H1 (cell line): ENCODE measurements around the gene JPH2. TPM values are rescaled to one million over a fixed set of nuclear protein-coding genes. Genes with fewer than 3 reads are reported as not detected.

Experiments used
- CTCF ChIA-PET: fragments of 300-600 bp; sonication (Branson Sonifier 250); formaldehyde crosslinking; loops from one replicate; lab custom pipeline; 2021; ENCODE audit not compliant: partially characterized antibody; lab: Charles Lee
- POLR2A ChIA-PET: fragments of 300-600 bp; sonication (Branson Sonifier 250); formaldehyde crosslinking; loops from one replicate; lab custom pipeline; 2021; ENCODE audit warnings: inconsistent platforms; ENCODE audit not compliant: partially characterized antibody; lab: Charles Lee
- DNase-seq, 2 experiments: peaks; one replicate each; pipeline versions ENCODE4 v3.0.0 to v3.0.0-alpha.2; 2010 to 2022; ENCODE audit warnings: low spot score in 2 of 2, low read depth in 1 of 2, mixed read lengths in 1 of 2
- FAIRE-seq: peaks from 2 replicates; lab custom pipeline; 2011; peaks lifted over from hg19 to GRCh38; lab: Jason Lieb, UNC
- H2AFZ ChIP-seq: 2 replicates; pipeline ENCODE4 v1.8.1; 2012; ENCODE audit warnings: low read length, inconsistent platforms
- H2AK5ac ChIP-seq: 2 replicates; pipeline ENCODE4 v1.6.1; 2013; ENCODE audit warnings: low read depth, low read length
- H2BK120ac ChIP-seq: replicated peaks from 2 replicates; pipeline ENCODE3; 2013; ENCODE audit warnings: low read depth, low read length, inconsistent platforms
- H2BK12ac ChIP-seq: 2 replicates; pipeline ENCODE4 v1.6.1; 2013; ENCODE audit warnings: low read depth, low read length
- H2BK15ac ChIP-seq: 2 replicates; pipeline ENCODE4 v1.6.1; 2013; ENCODE audit warnings: low read length
- H2BK20ac ChIP-seq: 2 replicates; pipeline ENCODE4 v1.6.1; 2013; ENCODE audit warnings: low read length
- H2BK5ac ChIP-seq: 2 replicates; pipeline ENCODE4 v1.6.1; 2013; ENCODE audit warnings: low read depth, low read length
- H3K14ac ChIP-seq: 2 replicates; pipeline ENCODE4 v1.6.1; 2013; ENCODE audit warnings: inconsistent platforms; ENCODE audit not compliant: insufficient read length
- H3K18ac ChIP-seq: 2 replicates; pipeline ENCODE4 v1.6.1; 2013; ENCODE audit warnings: low read length; ENCODE audit errors: extremely low read depth
- H3K23ac ChIP-seq: 2 replicates; pipeline ENCODE4 v1.6.1; 2013; ENCODE audit warnings: inconsistent platforms; ENCODE audit not compliant: insufficient read length
- H3K23me2 ChIP-seq: 2 replicates; pipeline ENCODE4 v1.6.1; 2013; ENCODE audit warnings: low read depth, low read length
- H3K27ac ChIP-seq: 2 replicates; pipeline ENCODE4 v1.6.1; 2011; ENCODE audit warnings: low read depth, low read length, inconsistent platforms
- H3K27me3 ChIP-seq, 4 experiments: replicated peaks in 1 of 4; 1 replicate in 1 of 4; 2 replicates in 3 of 4; pipeline versions ENCODE4 v1.6.1 to v1.8.1; 2011 to 2013; ENCODE audit warnings: low read length in 3 of 4, mild to moderate bottlenecking in 3 of 4, inconsistent platforms in 2 of 4, mixed read lengths in 2 of 4, moderate library complexity in 1 of 4; ENCODE audit not compliant: control insufficient read depth in 3 of 4, insufficient read depth in 3 of 4; ENCODE audit errors: extremely low read depth in 1 of 4
- H3K36me3 ChIP-seq, 4 experiments: 2 replicates each; pipeline versions ENCODE4 v1.6.1 to v1.8.1; 2011 to 2013; ENCODE audit warnings: mild to moderate bottlenecking in 4 of 4, low read length in 3 of 4, moderate library complexity in 2 of 4, control low read depth in 1 of 4, inconsistent platforms in 1 of 4; ENCODE audit not compliant: insufficient read depth in 4 of 4, control insufficient read depth in 2 of 4
- H3K4ac ChIP-seq: replicated peaks from 2 replicates; pipeline ENCODE3; 2013; ENCODE audit warnings: low read length, low read depth, mixed read lengths, inconsistent platforms; ENCODE audit not compliant: insufficient read length
- H3K4me1 ChIP-seq, 4 experiments: replicated peaks in 1 of 4; 1 replicate in 1 of 4; 2 replicates in 3 of 4; pipeline versions ENCODE4 v1.6.1 to v1.8.1; 2011 to 2013; ENCODE audit warnings: low read length in 3 of 4, inconsistent platforms in 2 of 4, mixed read lengths in 1 of 4; ENCODE audit not compliant: insufficient read depth in 4 of 4, control insufficient read depth in 3 of 4
- H3K4me2 ChIP-seq, 2 experiments: 2 replicates each; pipeline versions ENCODE4 v1.6.1 to v1.8.1; 2011 to 2013; ENCODE audit warnings: low read depth in 2 of 2, low read length in 2 of 2, control low read depth in 1 of 2, inconsistent platforms in 1 of 2, mild to moderate bottlenecking in 1 of 2; ENCODE audit not compliant: insufficient read depth in 1 of 2
- H3K4me3 ChIP-seq, 4 experiments: fragments of 200-600, 300-600 bp in 1 of 4; sonication (generic), shearing (Covaris generic), sonication (Bioruptor Twin) in 1 of 4; 2 replicates each; pipeline versions ENCODE4 v1.5.1 to v1.8.1; 2011 to 2016; ENCODE audit warnings: low read length in 4 of 4, low read depth in 3 of 4, control low read depth in 2 of 4, inconsistent platforms in 2 of 4, mild to moderate bottlenecking in 2 of 4, mixed read lengths in 1 of 4, moderate library complexity in 1 of 4; ENCODE audit not compliant: insufficient read depth in 2 of 4; ENCODE audit errors: extremely low read depth in 1 of 4
- H3K56ac ChIP-seq: replicated peaks from 2 replicates; pipeline ENCODE3; 2013; ENCODE audit warnings: low read depth, mild to moderate bottlenecking, mixed read lengths, low read length, inconsistent platforms; ENCODE audit not compliant: insufficient read length
- H3K79me1 ChIP-seq: 2 replicates; pipeline ENCODE4 v1.6.1; 2013; ENCODE audit warnings: low read depth, low read length, control low read depth
- H3K79me2 ChIP-seq, 2 experiments: 2 replicates each; pipeline versions ENCODE4 v1.6.1 to v1.8.1; 2012 to 2013; ENCODE audit warnings: low read length in 2 of 2, mild to moderate bottlenecking in 2 of 2, inconsistent platforms in 1 of 2; ENCODE audit not compliant: insufficient read depth in 2 of 2, control insufficient read depth in 1 of 2
- H3K9ac ChIP-seq, 4 experiments: replicated peaks in 1 of 4; 1 replicate in 1 of 4; 2 replicates in 3 of 4; pipeline versions ENCODE4 v1.6.1 to v1.8.1; 2011 to 2013; ENCODE audit warnings: low read depth in 3 of 4, low read length in 3 of 4, control low read depth in 2 of 4, mild to moderate bottlenecking in 2 of 4, moderate library complexity in 2 of 4, inconsistent platforms in 1 of 4; ENCODE audit errors: extremely low read depth in 1 of 4
- H3K9me3 ChIP-seq, 2 experiments: 2 replicates each; pipeline versions ENCODE4 v1.6.1 to v1.8.1; 2012 to 2013; ENCODE audit warnings: mild to moderate bottlenecking in 2 of 2, moderate library complexity in 2 of 2, control low read depth in 1 of 2, inconsistent platforms in 1 of 2, low read depth in 1 of 2, low read length in 1 of 2, mixed read lengths in 1 of 2; ENCODE audit not compliant: insufficient read depth in 2 of 2
- H4K20me1 ChIP-seq, 2 experiments: replicated peaks in 1 of 2; 2 replicates each; pipeline versions ENCODE3 to v1.8.1; 2011 to 2013; ENCODE audit warnings: inconsistent platforms in 2 of 2, low read length in 2 of 2, mild to moderate bottlenecking in 1 of 2; ENCODE audit not compliant: insufficient read depth in 2 of 2, control insufficient read depth in 1 of 2
- H4K5ac ChIP-seq: 2 replicates; pipeline ENCODE4 v1.6.1; 2013; ENCODE audit warnings: low read length, low read depth, mixed read lengths, inconsistent platforms; ENCODE audit not compliant: insufficient read length
- H4K8ac ChIP-seq: 2 replicates; pipeline ENCODE4 v1.8.0; 2013; ENCODE audit warnings: mild to moderate bottlenecking, moderate library complexity, low read length, inconsistent platforms; ENCODE audit not compliant: insufficient read depth; ENCODE audit errors: extremely low read depth
- H4K91ac ChIP-seq: replicated peaks from 2 replicates; pipeline ENCODE3; 2013; ENCODE audit warnings: low read length, mixed read lengths, inconsistent platforms; ENCODE audit not compliant: insufficient read length
- BRCA1 ChIP-seq: IDR thresholded peaks from 2 replicates; pipeline ENCODE4 v1.6.1; 2012; ENCODE audit warnings: low read depth, low read length, improper control_type of control experiment
- RAD21 ChIP-seq, 2 experiments: IDR thresholded peaks in 1 of 2; conservative IDR thresholded peaks in 1 of 2; 2 replicates each; pipeline ENCODE4 v1.6.1; 2011; ENCODE audit warnings: low read depth in 2 of 2, low read length in 2 of 2, improper control_type of control experiment in 1 of 2, inconsistent platforms in 1 of 2, mild to moderate bottlenecking in 1 of 2, moderate library complexity in 1 of 2
- TBP ChIP-seq: IDR thresholded peaks from 2 replicates; pipeline ENCODE4 v1.6.1; 2011; ENCODE audit warnings: low read depth, low read length, improper control_type of control experiment
- WGBS, 2 experiments: shearing (Covaris generic) in 1 of 2; methylation state at CpG; one replicate each; pipeline versions ENCODE4 v1.1.6 to v1.1.7; 2013 to 2015; ENCODE audit warnings: low lambda C conversion rate in 2 of 2, mixed read lengths in 2 of 2, inconsistent platforms in 1 of 2, low coverage in 1 of 2, missing lambda C conversion rate in 1 of 2; ENCODE audit not compliant: insufficient replicate concordance in 2 of 2, insufficient coverage in 1 of 2, insufficient read length in 1 of 2; ENCODE audit errors: extremely low coverage in 1 of 2, missing lambda C conversion rate in 1 of 2; 5-methylcytosine and 5-hydroxymethylcytosine counted together
- polyA plus RNA-seq, 7 experiments: library from polyadenylated mRNA; depleted of rRNA in 3 of 7; stranded (reverse) in 5 of 7; unstranded in 2 of 7; fragments of >200 nt in 5 of 7; fragments of 200-250 nt in 2 of 7; gene quantifications; 1 replicate in 5 of 7; 2 replicates in 1 of 7; 4 replicates in 1 of 7; pipeline versions ENCODE4 v1.2.1 to v1.2.3, GENCODE V29; 2011 to 2013; ENCODE audit warnings: missing spikeins in 2 of 7, mixed read lengths in 2 of 7
- total RNA-seq: library from RNA; stranded (reverse); fragmentation: NEBNext Ultra II Directional; extraction: Animal tissue kit (Norgen Biotek cat#: 25700); gene quantifications from 2 replicates; pipeline ENCODE4 v1.2.1, GENCODE V29; 2021

JPH2 gene
- total and polyA plus RNA-seq, 2 of the 8 experiments (the other 6 are each of a cell fraction or from before 2014, with no cell fraction given): 0.59 to 1.3 TPM

DNA sequence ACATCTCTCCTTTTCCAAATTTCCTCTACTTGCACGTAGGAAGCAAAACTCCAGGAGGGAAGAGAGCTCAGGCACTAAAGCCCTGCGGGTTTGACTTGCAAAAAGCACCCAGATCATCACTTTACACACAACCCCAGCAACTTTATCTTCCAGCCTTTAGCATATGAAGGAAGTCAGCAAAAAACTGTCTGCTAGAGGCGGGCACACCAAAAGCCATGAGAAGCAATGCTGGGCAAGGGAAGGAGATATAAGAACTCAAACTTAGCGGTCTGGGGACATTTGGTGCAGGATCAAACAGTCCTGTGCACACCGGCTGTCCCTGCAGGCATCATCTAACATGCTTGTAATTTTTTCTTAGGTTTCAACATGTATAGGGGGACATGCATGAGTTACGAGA lies 113.3 kb downstream of the JPH2 start:
- Histone ChIP-seq H3K4me1 (peaks cover 0 to 3% (median under 1%) of the 10 kb centered on the region in 4 experiments; a peak in 3 of 7 replicates), H2BK12ac (no peak overlapping the region), H3K9me3 (no peaks in the 10 kb centered on the region), H3K79me2 (no peaks in the 10 kb centered on the region), H2BK20ac (no peak overlapping the region), H2AK5ac (no peak overlapping the region), H3K27me3 (no peaks in the 10 kb centered on the region), H3K14ac (no peak overlapping the region), H3K4ac (no peak overlapping the region), H3K18ac (no peak overlapping the region), H3K36me3 (no peaks in the 10 kb centered on the region), H2AFZ (no peak overlapping the region), H4K8ac (no peak overlapping the region), H3K9ac (no peak overlapping the region), H3K4me3 (no peak overlapping the region), H4K91ac (no peak overlapping the region), H4K20me1 (no peaks in the 10 kb centered on the region), H3K27ac (no peak overlapping the region), H3K56ac (no peak overlapping the region), H3K23me2 (no peaks in the 10 kb centered on the region), H2BK120ac (no peak overlapping the region), H3K23ac (no peak overlapping the region), H3K4me2 (no peak overlapping the region), H2BK5ac (no peak overlapping the region), H4K5ac (no peak overlapping the region), H3K79me1 (no peaks in the 10 kb centered on the region), H2BK15ac (no peak overlapping the region)
- DNase-seq (peak in 1 of 2 experiments; percentile 28), FAIRE-seq (no peak)
- TF ChIP-seq TBP (no peak), BRCA1 (no peak), RAD21 (IDR thresholded peaks at IDR 0.05 in 1 of 2, conservative IDR thresholded peaks at IDR 0.05 in 1 of 2; ENCODE audit: low read depth in 2 of 2, low read length in 2 of 2) (no peak)
- 91% methylated on average over 6 of the region's 6 CpGs; no CpG with 5 or more reads in 1 of the 2 experiments for WGBS, 2 experiments
- ChIA-PET CTCF (interaction anchor here (1.1 kb wide), 1 partner anchor 16 kb away, joined by 3 read pairs; no protein-coding TSS in a partner anchor), POLR2A (no interaction called here)
